HepG2 (cell line): ENCODE results near the gene CREBBP. TPM values are rescaled to one million over a fixed set of nuclear protein-coding genes. Genes with fewer than 3 reads are reported as not detected.
A peak's percentile ranks its signal among the peaks of the same experiment; 100 is the strongest.

ENCODE experiments used
- ARNTL ChIP-seq: sonication (generic); formaldehyde crosslinking; IDR thresholded peaks from 2 replicates; pipeline ENCODE4 v1.4.0; 2020; ENCODE audit warnings: mild to moderate bottlenecking, missing genetic modification reagents
- DMAP1 ChIP-seq: IDR thresholded peaks from 2 replicates; pipeline ENCODE4 v1.6.1; 2016
- FOXA3 ChIP-seq: IDR thresholded peaks from 2 replicates; pipeline ENCODE4 v1.6.1; 2016; ENCODE audit warnings: missing genetic modification reagents, missing compliant biosample characterization
- HBP1 ChIP-seq: IDR thresholded peaks from 2 replicates; pipeline ENCODE4 v1.6.1; 2016; ENCODE audit warnings: low read depth, control low read depth
- HNF4G ChIP-seq, 2 experiments: sonication (generic) in 1 of 2; formaldehyde crosslinking in 1 of 2; IDR thresholded peaks; 2 replicates each; pipeline versions ENCODE4 v1.4.0 to v1.6.1; 2011 to 2020; ENCODE audit warnings: borderline replicate concordance in 2 of 2, low read depth in 2 of 2, mild to moderate bottlenecking in 2 of 2, low read length in 1 of 2, missing genetic modification reagents in 1 of 2, moderate library complexity in 1 of 2
- PAXIP1 ChIP-seq: sonication (generic); formaldehyde crosslinking; conservative IDR thresholded peaks from 2 replicates; pipeline ENCODE4 v1.4.0; 2020; ENCODE audit warnings: mild to moderate bottlenecking, missing genetic modification reagents, moderate library complexity
- UBTF ChIP-seq: sonication (generic); formaldehyde crosslinking; IDR thresholded peaks from 2 replicates; pipeline ENCODE4 v1.4.0; 2020; ENCODE audit warnings: mild to moderate bottlenecking, missing genetic modification reagents
- ZBTB38 ChIP-seq: sonication (generic); formaldehyde crosslinking; IDR thresholded peaks from 2 replicates; pipeline ENCODE4 v1.5.1; 2020; ENCODE audit warnings: mild to moderate bottlenecking, missing genetic modification reagents
- ZFX ChIP-seq: sonication (generic); formaldehyde crosslinking; IDR thresholded peaks from 2 replicates; pipeline ENCODE4 v1.4.0; 2020; ENCODE audit warnings: mild to moderate bottlenecking, low read depth, missing genetic modification reagents, moderate library complexity
- ZNF10 ChIP-seq: sonication (generic); formaldehyde crosslinking; IDR thresholded peaks from 2 replicates; pipeline ENCODE4 v1.4.0; 2020; ENCODE audit warnings: mild to moderate bottlenecking, low read depth, missing genetic modification reagents, borderline replicate concordance
- ZNF143 ChIP-seq: sonication (generic); formaldehyde crosslinking; IDR thresholded peaks from 2 replicates; pipeline ENCODE4 v1.4.0; 2020; ENCODE audit warnings: missing genetic modification reagents
- ZNF572 ChIP-seq: sonication (generic); formaldehyde crosslinking; IDR thresholded peaks from 2 replicates; pipeline ENCODE4 v1.5.1; 2020; ENCODE audit warnings: mild to moderate bottlenecking, missing genetic modification reagents
- ZNF746 ChIP-seq: sonication (generic); formaldehyde crosslinking; IDR thresholded peaks from 2 replicates; pipeline ENCODE4 v1.8.0; 2022; ENCODE audit warnings: mild to moderate bottlenecking, missing genetic modification reagents
- ZNF841 ChIP-seq: sonication (generic); formaldehyde crosslinking; IDR thresholded peaks from 2 replicates; pipeline ENCODE4 v1.8.1; 2023; ENCODE audit warnings: missing genetic modification reagents, borderline replicate concordance
- polyA plus RNA-seq, 8 experiments: library from polyadenylated mRNA; depleted of rRNA in 3 of 8; stranded (reverse) in 7 of 8; unstranded in 1 of 8; fragments of >200 nt; fragmentation: Illumina TruSeq in 4 of 8; extraction: Trizol in 4 of 8; gene quantifications; 2 replicates each; pipeline versions ENCODE4 v1.2.1 to v1.2.3, GENCODE V29; 2011 to 2016; ENCODE audit warnings: low read depth in 4 of 8, missing spikeins in 1 of 8, mixed read lengths in 1 of 8; ENCODE audit not compliant: insufficient read depth in 1 of 8
- total RNA-seq, 5 experiments: library from RNA; depleted of rRNA; stranded (reverse); fragments of >200 nt; fragmentation: Illumina TruSeq; extraction: Trizol; gene quantifications; 2 replicates each; pipeline ENCODE4 v1.2.3, GENCODE V29; 2016; ENCODE audit warnings: low read depth in 1 of 5

CREBBP gene
- total and polyA plus RNA-seq, 2 of the 13 experiments (the other 11 are each of a cell fraction or from before 2014, with no cell fraction given) = 5.3 to 10.4 TPM

- no peak for TF ChIP-seq ZNF841 (CRISPR knock-in tag)
- TF ChIP-seq ZNF746 = peak; percentile 89
- peak; percentile 76; the same call in 1 of the 2 replicates for TF ChIP-seq ZFX
- peak; percentile 94 for TF ChIP-seq ZNF572 (CRISPR knock-in tag)
- peak; percentile 92; the same call in 1 of the 2 replicates for TF ChIP-seq HBP1 (CRISPR knock-in tag)
- TF ChIP-seq UBTF (CRISPR knock-in tag) = peak; percentile 77
- no peak for TF ChIP-seq ZNF10 (CRISPR knock-in tag)
- TF ChIP-seq DMAP1 (CRISPR knock-in tag) = peak; percentile 97
- TF ChIP-seq ZBTB38 (CRISPR knock-in tag) = peak; percentile 95
- TF ChIP-seq ZNF143 (CRISPR knock-in tag) = no peak
- peak; percentile 97 for TF ChIP-seq ARNTL (CRISPR knock-in tag)
- TF ChIP-seq PAXIP1 (CRISPR knock-in tag) = peak; percentile 99
- peak; percentile 96 for TF ChIP-seq FOXA3 (CRISPR knock-in tag)
- peak; percentile 98 for TF ChIP-seq HNF4G (IDR thresholded peaks at IDR 0.05; ENCODE audit: borderline replicate concordance, low read depth, low read length)
- peak; percentile 99 for TF ChIP-seq HNF4G (CRISPR knock-in tag; IDR thresholded peaks at IDR 0.05; ENCODE audit: borderline replicate concordance, low read depth)
Measured at GRCh38 chr16:3695610-3696369, 184.7 kb downstream of the CREBBP start (continued).
